Stimulated activated CD4-positive, alpha-beta T cell treated with anti-CD3 and anti-CD28 coated beads, Interleukin-4, amount 100 ng/mL, for 4 hours (primary cell): ENCODE measurements around the gene SLC9A4.

Experiments used
- DNase-seq, 2 experiments: peaks; one replicate each; pipeline ENCODE4 v3.0.0-alpha.2; 2020

SLC9A4 gene

GRCh38 chr2:102473020-102473419, at the start of gene SLC9A4:
TSS of gene SLC9A4 (plus strand) at chr2:102473226. CDS start at chr2:102473760, 534 bp downstream.
- peak; percentile 30 to 51 for DNase-seq

GRCh38 chr2:102423368-102423767, 49.7 kb upstream of the SLC9A4 start:
- no peak for DNase-seq

GRCh38 chr2:102424754-102425153, 48.3 kb upstream of the SLC9A4 start:
- no peak for DNase-seq

GRCh38 chr2:102425441-102426132, 47.4 kb upstream of the SLC9A4 start:
- no peak for DNase-seq

GRCh38 chr2:102427249-102427648, 45.8 kb upstream of the SLC9A4 start:
- DNase-seq = no peak

GRCh38 chr2:102428573-102428972, 44.5 kb upstream of the SLC9A4 start:
- no peak for DNase-seq

GRCh38 chr2:102432386-102432785, 40.6 kb upstream of the SLC9A4 start:
- no peak for DNase-seq

- no peak for DNase-seq
Measured at GRCh38 chr2:102433973-102434654, 38.9 kb upstream of the SLC9A4 start.

GRCh38 chr2:102434655-102435381, 38.2 kb upstream of the SLC9A4 start:
- DNase-seq = no peak

- no peak for DNase-seq
Measured at GRCh38 chr2:102435741-102436140, 37.3 kb upstream of the SLC9A4 start.

- DNase-seq = no peak
Measured at GRCh38 chr2:102436323-102436722, 36.7 kb upstream of the SLC9A4 start.

GRCh38 chr2:102437122-102437521, 35.9 kb upstream of the SLC9A4 start:
- no peak for DNase-seq

- no peak for DNase-seq
Measured at GRCh38 chr2:102438111-102438510, 34.9 kb upstream of the SLC9A4 start.

- no peak for DNase-seq
Measured at GRCh38 chr2:102438578-102438977, 34.4 kb upstream of the SLC9A4 start.

- DNase-seq = no peak
Measured at GRCh38 chr2:102439065-102439695, 33.8 kb upstream of the SLC9A4 start.

- peak; percentile 12 to 55 for DNase-seq
Measured at GRCh38 chr2:102442967-102443828, 29.8 kb upstream of the SLC9A4 start.

- DNase-seq = no peak
Measured at GRCh38 chr2:102444233-102444632, 28.8 kb upstream of the SLC9A4 start.

GRCh38 chr2:102446936-102447335, 26.1 kb upstream of the SLC9A4 start:
- DNase-seq = no peak

- DNase-seq = peak; percentile 56 to 61
Measured at GRCh38 chr2:102449370-102449974, 23.6 kb upstream of the SLC9A4 start.

GRCh38 chr2:102451968-102452367, 21.1 kb upstream of the SLC9A4 start:
- DNase-seq = no peak

- DNase-seq = no peak
Measured at GRCh38 chr2:102453501-102453900, 19.5 kb upstream of the SLC9A4 start.
